ENCODE results near the gene RIN2.
"Not testable (repeated sequence)": the region's sequence is repeated elsewhere in the genome, so short reads cannot be mapped to it uniquely, and the experiment has no call there.

Gene RIN2

DNA sequence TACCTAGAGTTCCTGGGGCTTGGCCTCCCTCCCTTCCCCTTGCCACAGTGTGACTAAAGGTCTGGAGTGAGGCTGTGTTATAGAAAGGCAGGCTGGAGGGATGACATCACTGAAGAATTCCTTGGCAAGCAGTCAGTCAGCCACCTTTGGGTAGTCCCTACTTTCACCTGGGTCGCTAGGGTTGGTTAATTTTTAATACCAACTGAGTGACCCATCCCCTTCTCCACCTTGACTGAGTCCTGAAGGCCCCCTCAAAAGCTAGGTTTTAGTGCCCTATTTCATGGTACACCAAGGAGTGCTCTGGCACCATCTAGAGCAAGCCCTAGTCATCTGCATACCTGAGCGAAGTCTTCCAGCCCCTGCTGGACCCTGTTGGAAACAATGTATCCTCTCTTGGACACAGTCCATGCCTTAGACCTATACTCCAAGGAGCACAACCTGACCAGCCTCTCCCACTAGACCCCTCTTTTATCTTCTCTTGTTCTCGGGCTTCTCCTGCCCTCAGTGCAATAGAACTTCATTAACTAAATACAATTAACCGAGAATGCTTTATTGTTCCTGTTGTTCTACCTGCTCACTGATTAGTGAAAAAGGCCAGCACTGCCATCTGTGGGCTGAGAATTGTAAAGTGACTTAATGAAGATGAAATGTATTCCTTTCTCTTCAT, 44.6 kb downstream of the RIN2 start:
- TF ChIP-seq, protein P1, sequence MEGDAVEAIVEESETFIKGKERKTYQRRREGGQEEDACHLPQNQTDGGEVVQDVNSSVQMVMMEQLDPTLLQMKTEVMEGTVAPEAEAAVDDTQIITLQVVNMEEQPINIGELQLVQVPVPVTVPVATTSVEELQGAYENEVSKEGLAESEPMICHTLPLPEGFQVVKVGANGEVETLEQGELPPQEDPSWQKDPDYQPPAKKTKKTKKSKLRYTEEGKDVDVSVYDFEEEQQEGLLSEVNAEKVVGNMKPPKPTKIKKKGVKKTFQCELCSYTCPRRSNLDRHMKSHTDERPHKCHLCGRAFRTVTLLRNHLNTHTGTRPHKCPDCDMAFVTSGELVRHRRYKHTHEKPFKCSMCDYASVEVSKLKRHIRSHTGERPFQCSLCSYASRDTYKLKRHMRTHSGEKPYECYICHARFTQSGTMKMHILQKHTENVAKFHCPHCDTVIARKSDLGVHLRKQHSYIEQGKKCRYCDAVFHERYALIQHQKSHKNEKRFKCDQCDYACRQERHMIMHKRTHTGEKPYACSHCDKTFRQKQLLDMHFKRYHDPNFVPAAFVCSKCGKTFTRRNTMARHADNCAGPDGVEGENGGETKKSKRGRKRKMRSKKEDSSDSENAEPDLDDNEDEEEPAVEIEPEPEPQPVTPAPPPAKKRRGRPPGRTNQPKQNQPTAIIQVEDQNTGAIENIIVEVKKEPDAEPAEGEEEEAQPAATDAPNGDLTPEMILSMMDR (IDR thresholded peaks at IDR 0.05; ENCODE audit: control insufficient read depth, extremely low read depth, insufficient read depth) = peak; percentile 50
- DNase-seq (ENCODE audit: low read depth) = no peak
- H3K4me3 ChIP-seq (ENCODE audit: low read depth, low read length) = no peak overlapping the region

DNA sequence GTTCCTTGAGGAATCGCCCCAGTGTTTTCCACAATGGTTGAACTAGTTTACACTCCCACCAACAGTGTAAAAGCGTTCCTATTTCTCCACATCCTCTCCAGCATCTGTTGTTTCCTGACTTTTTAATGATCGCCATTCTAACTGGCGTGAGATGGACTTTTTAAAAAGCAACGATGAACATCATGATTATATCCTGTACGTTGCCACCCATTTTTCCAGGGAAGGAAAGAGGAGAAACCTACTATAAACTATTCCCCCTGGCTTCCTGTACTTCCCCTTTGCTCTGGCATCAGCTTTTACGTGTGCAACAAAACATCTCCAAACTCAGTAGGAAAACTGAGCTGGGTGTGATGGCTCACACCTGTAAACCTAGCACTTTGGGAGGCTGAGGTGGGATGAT, 48.2 kb downstream of the RIN2 start:
- not testable (repeated sequence) for DNase-seq (ENCODE audit: low read depth); H3K4me3 ChIP-seq (ENCODE audit: low read depth, low read length)

DNA sequence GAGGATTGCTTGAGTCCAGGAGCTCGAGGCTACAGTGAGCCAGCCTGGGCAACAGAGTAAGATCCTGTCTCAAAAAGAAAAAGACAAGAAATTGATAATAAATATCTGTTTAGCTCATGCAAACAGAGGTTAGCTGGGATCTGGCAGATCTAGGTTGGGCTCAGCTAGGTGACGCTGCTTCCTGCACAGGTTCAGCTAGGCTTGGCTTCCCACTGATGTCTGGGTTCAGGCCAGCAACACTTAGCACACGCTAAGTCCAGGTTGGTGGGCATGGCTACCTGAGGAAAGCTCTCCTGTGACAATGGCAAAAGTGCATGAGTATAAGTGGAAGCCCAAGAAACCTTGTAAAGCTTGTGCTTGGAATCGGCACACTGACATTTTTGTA, 48.7 kb downstream of the RIN2 start:
- DNase-seq (ENCODE audit: low read depth) = no peak
- TF ChIP-seq, protein P1 (IDR thresholded peaks at IDR 0.05; ENCODE audit: control insufficient read depth, extremely low read depth, insufficient read depth) = 0 out of 2 replicates have a peak, but pooled peaks have one; percentile 3
- no peak overlapping the region for H3K4me3 ChIP-seq (ENCODE audit: low read depth, low read length)

DNA sequence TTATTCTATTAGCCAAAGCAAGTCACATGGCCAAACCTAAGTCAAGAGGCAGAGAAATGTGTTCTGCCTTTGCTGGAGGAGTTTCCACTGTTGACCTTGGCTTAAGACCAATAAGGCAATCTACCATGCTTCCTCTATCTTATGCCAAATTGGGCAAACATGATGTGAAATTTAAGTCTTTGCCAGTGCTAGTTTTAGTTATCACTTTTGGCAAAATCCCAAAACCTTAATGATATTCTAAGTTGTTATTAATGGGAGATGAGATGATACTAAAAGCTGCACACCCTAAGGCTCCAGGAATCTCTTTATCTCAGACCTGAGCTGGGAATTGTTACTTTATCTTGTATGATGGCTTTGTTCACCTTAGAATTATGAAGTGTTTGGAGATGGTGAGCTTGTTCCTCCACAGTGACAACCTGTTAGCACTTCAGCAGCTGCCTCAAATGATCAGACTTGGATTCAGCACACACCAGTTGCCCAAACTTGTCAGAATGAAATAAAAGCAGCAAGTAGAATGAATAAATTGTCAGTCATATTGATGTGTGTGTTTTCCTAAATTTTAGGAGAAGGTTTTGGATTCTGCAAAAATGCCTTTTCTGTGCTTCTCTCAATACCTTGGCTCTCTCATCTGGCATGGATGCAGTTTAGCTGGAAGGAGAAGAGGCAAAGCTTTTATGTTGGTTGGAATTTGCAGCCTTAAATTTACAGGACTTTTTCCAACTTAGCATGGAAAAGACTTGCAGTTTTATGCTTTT, 49.3 kb downstream of the RIN2 start:
- peak; percentile 93 for DNase-seq (ENCODE audit: low read depth)
- no peak overlapping the region for H3K4me3 ChIP-seq (ENCODE audit: low read depth, low read length)
- TF ChIP-seq, protein P1 (IDR thresholded peaks at IDR 0.05; ENCODE audit: control insufficient read depth, extremely low read depth, insufficient read depth) = no peak

Measured in LNCaP clone FGC (cell line).